NB4 (cell line): Measurements from ENCODE around the gene HCK.

Experiments used
- POLR2A ChIP-seq: IDR thresholded peaks from 2 replicates; pipeline ENCODE4 v1.6.1; 2011; ENCODE audit warnings: mild to moderate bottlenecking; ENCODE audit not compliant: insufficient read length; ENCODE audit errors: extremely low read depth
- TF ChIP-seq, protein P1 (sequence below): IDR thresholded peaks from one replicate; pipeline ENCODE4 v1.5.1; 2012; ENCODE audit warnings: low read depth, low read length

DNA sequence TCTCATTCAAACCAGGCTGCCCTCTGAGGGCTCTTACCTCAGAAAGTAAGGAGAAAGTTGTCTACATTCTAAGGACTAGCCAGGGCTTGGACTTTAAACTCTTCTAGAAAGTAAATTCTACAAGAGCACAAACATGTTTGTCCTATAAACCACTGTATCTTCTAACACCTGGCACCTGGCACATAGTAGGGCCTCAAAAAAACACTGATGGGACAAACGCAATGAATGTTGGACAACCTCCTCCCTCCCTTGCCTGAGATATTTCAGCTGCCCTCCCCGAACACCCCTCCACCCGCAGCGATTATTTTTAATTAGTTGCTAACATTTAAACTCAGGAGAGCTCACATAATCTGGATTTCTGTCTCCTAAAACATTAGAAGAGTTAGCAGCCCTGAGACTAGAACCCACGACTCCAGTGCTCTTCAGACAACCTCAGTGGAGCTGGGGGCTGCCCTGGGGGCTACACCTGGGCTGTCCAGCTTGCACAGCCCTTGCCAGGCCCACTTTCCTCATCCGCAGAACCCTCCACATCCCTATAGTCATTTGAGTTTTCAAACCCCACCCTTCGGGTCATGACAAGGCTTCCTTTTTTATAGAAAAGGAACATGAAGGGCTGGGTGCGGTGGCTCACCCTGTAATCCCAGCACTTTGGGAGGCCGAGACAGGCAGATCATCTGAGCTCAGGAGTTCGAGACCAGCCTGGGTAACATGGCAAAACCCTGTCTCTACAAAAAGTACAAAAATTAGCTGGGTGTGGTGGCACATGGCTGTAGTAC lies 4.9 kb downstream of the HCK start:
- no peak for TF ChIP-seq POLR2A
- TF ChIP-seq, protein P1, sequence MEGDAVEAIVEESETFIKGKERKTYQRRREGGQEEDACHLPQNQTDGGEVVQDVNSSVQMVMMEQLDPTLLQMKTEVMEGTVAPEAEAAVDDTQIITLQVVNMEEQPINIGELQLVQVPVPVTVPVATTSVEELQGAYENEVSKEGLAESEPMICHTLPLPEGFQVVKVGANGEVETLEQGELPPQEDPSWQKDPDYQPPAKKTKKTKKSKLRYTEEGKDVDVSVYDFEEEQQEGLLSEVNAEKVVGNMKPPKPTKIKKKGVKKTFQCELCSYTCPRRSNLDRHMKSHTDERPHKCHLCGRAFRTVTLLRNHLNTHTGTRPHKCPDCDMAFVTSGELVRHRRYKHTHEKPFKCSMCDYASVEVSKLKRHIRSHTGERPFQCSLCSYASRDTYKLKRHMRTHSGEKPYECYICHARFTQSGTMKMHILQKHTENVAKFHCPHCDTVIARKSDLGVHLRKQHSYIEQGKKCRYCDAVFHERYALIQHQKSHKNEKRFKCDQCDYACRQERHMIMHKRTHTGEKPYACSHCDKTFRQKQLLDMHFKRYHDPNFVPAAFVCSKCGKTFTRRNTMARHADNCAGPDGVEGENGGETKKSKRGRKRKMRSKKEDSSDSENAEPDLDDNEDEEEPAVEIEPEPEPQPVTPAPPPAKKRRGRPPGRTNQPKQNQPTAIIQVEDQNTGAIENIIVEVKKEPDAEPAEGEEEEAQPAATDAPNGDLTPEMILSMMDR: no peak
